Lung (tissue), 12 donors: Measurements from ENCODE around the gene DHRS4L2. TPM values are rescaled to one million over a fixed set of nuclear protein-coding genes. Genes with fewer than 3 reads are reported as not detected.
A peak's percentile ranks its signal among the peaks of the same experiment; 100 is the strongest.

Source experiments
- ATAC-seq: fragments of 200-7000 bp; cut with Tn5 transposase; one replicate; pipeline ENCODE4 v1.9.1; 2020; ENCODE audit warnings: moderate number of reproducible peaks; ENCODE audit not compliant: insufficient read depth, low FRiP score
- DNase-seq, 3 donors: peaks; one replicate each; pipeline ENCODE4 v3.0.0-alpha.2; 2013 to 2017
- H3K27ac ChIP-seq, 2 donors: one replicate each; pipeline ENCODE4 v1.5.1; 2013; ENCODE audit warnings: mild to moderate bottlenecking in 2 of 2, moderate library complexity in 2 of 2, control low read depth in 1 of 2, inconsistent platforms in 1 of 2, low read depth in 1 of 2, low read length in 1 of 2
- H3K27me3 ChIP-seq, 3 donors: one replicate each; pipeline ENCODE4 v1.5.1; 2013; ENCODE audit warnings: low read length in 2 of 3; ENCODE audit not compliant: control insufficient read depth in 3 of 3, insufficient read depth in 3 of 3
- H3K36me3 ChIP-seq, 4 donors: one replicate each; pipeline ENCODE4 v1.5.1; 2013; ENCODE audit warnings: low read length in 4 of 4, mild to moderate bottlenecking in 1 of 4, moderate library complexity in 1 of 4; ENCODE audit not compliant: control insufficient read depth in 4 of 4, insufficient read depth in 4 of 4
- H3K4me1 ChIP-seq, 5 donors: one replicate each; pipeline ENCODE4 v1.5.1; 2013; ENCODE audit warnings: low read length in 5 of 5, mild to moderate bottlenecking in 2 of 5, moderate library complexity in 1 of 5; ENCODE audit not compliant: control insufficient read depth in 5 of 5, insufficient read depth in 5 of 5
- H3K4me3 ChIP-seq: one replicate; pipeline ENCODE4 v1.5.1; 2013; ENCODE audit warnings: mild to moderate bottlenecking, control low read depth, moderate library complexity
- H3K9ac ChIP-seq, 2 donors: one replicate each; pipeline ENCODE4 v1.5.1; 2013; ENCODE audit warnings: low read length in 2 of 2, control low read depth in 1 of 2; ENCODE audit not compliant: insufficient read depth in 1 of 2
- H3K9me3 ChIP-seq, 4 donors: one replicate each; pipeline ENCODE4 v1.5.1; 2013; ENCODE audit warnings: low read length in 3 of 4, mild to moderate bottlenecking in 1 of 4, moderate library complexity in 1 of 4; ENCODE audit not compliant: control insufficient read depth in 4 of 4, insufficient read depth in 3 of 4
- CTCF ChIP-seq: IDR thresholded peaks from 2 replicates; pipeline ENCODE4 v1.5.1; 2012; ENCODE audit warnings: mild to moderate bottlenecking; ENCODE audit errors: control extremely low read depth, extremely low read depth
- WGBS, 2 donors: extraction: QIAGEN DNeasy Blood & Tissue Kit; methylation state at CpG; one replicate each; pipeline ENCODE4 v1.1.7; 2013; 5-methylcytosine and 5-hydroxymethylcytosine counted together
- polyA plus RNA-seq, 2 donors: library from polyadenylated mRNA; stranded (reverse); fragments of 200-250 nt; gene quantifications; one replicate each; pipeline ENCODE4 v1.2.1, GENCODE V29; 2013
- total RNA-seq, 2 donors: library from RNA; depleted of rRNA in 1 of 2; stranded (reverse); fragments of >200 nt in 1 of 2; gene quantifications; one replicate each; pipeline ENCODE4 v1.2.1, GENCODE V29; 2014 to 2021
- donor health status: control.
- donor health status: control.
- donor health status: Bipolar disorder and iron deficiency.
- donor health status: healthy.
- donor health status: DM: yes; HTN: yes; CAD: no.

The DHRS4L2 gene
- total and polyA plus RNA-seq, 4 donors = 17.0 to 44.7 (median 29.8) TPM

- DNase-seq = peak in 1 of 3 donors; percentile 24
- H3K9ac ChIP-seq = peak overlapping the region; percentile 17 to 60
- H3K27me3 ChIP-seq = peaks cover 0 to 6% (median 3%) of the 10 kb centered on the region in 3 donors
- no peak for ATAC-seq
- H3K9me3 ChIP-seq = no peaks in the 10 kb centered on the region
- H3K4me1 ChIP-seq = peaks cover 0 to 18% (median 0%) of the 10 kb centered on the region in 5 donors
- WGBS, 2 donors = 22 to 23% methylated on average over 20 of the region's 20 CpGs
- no peak for TF ChIP-seq CTCF
- no peaks in the 10 kb centered on the region for H3K36me3 ChIP-seq
- H3K4me3 ChIP-seq = peak overlapping the region; percentile 75
- H3K27ac ChIP-seq = peak overlapping the region; percentile 48 to 63
Measured at GRCh38 chr14:24051176-24051788, 62.6 kb downstream of the DHRS4L2 start.

DNA sequence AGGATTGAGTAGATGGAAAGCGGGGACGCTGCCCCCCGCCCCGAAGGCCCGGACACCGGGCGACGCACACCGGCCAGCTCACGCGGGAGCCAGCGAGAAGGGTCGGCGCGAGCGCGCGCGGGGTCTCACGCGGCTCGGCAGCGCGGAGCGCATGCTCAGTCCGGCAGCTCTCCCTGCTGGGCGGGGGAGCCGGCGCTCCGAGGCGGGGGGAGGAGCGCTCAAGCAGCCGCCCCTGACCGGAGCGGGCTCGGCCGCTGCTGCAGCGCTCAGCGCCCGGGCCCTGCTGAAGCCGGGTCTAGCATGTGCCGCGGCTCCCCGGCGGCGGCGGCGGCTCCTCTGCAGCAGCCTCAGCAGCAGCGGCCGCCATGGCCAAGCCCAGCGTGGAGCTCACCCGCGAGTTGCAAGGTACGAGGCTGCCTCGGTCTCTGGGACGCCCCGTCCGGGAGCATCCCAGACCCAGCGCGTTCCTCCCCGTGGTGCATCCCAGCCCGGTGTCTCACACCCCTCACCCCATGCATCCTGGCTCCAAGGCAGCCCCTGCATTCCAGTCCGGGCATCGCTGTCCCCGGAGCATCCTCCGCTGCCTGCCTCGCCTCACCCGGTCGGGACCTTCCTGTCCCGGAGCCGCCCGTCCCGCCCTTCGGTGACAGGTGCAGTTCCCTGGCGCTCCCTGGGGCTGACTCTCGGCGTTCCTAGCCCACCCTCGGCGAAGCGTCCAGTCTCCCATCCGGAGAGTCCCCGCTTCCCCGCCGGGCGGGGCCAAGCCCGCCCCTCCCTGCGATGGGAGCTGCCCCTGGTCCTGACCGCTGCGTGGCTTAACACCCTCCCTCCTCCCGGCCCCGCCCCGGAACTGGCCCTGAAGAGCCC, 63.3 kb downstream of the DHRS4L2 start, which contains the start of gene CARMIL3:
Gene CARMIL3, plus strand, starts transcription at position 221 of the 867 bp plus-strand sequence. Its CDS starts 145 bp downstream, at position 366.
- peak; percentile 68 to 89 (median 77) for DNase-seq

DNA sequence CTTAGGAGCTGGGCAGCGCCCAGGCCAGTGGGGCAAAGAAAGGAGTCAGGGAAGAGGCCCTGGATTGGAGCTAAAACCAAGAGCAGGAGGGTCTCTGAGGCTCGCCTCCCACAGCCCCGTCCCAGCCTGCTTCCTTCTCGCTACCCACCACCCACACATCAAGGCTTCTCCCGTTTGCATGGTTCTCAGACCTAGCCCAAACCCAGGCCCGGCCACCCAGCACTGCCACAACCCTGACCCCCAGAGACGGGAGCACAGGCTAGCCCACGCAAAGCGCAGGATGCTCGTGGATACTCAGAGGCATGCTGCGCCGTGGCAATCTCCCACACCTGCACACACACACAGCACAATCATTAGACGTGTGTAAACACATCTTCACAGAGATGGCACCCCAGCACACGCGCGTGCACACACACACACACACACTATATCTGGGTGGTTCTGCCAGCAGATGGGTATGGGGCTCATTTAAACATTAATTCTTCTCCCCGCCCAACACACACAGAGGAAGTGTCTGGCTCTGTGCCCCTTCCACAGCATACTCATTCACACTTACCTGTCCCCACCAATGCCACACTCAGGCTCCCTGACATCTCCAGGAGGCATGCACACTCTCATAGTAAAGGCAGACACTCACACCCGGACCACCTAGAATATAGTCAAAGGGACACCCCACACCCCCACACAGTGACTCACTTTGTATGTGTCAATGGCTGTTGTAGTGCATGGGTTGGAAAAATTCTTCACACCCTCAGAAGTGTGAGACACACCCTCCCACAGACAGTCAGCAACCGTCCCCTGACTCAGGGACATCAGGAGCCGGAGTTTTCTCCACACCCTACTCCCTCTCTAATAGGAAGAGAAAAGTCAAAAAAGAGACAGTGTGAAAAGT, 64.2 kb downstream of the DHRS4L2 start:
- H3K36me3 ChIP-seq = no peaks in the 10 kb centered on the region
- peaks cover 0 to 18% (median 0%) of the 10 kb centered on the region in 5 donors for H3K4me1 ChIP-seq
- TF ChIP-seq CTCF = no peak
- WGBS, 2 donors = 55 to 64% methylated on average over 20 of the region's 20 CpGs
- H3K9ac ChIP-seq = no peak overlapping the region
- H3K27me3 ChIP-seq = peaks cover 0 to 6% (median 3%) of the 10 kb centered on the region in 3 donors
- DNase-seq (no peak), ATAC-seq (no peak)
- H3K4me3 ChIP-seq = no peak overlapping the region
- no peaks in the 10 kb centered on the region for H3K9me3 ChIP-seq
- no peak overlapping the region for H3K27ac ChIP-seq

More for the DNA sequence above, 63.3 kb downstream of the DHRS4L2 start, which contains the start of gene CARMIL3:
- no peaks in the 10 kb centered on the region for H3K36me3 ChIP-seq
- 1 to 2% methylated on average over 66 to 92 of the region's 92 CpGs for WGBS, 2 donors
- peak within 1 kb of the TSS; percentile 17 to 60 for H3K9ac ChIP-seq
- H3K27ac ChIP-seq = peak within 1 kb of the TSS; percentile 48 to 63
- peaks cover 0 to 6% (median 3%) of the 10 kb centered on the region in 3 donors for H3K27me3 ChIP-seq
- no peaks in the 10 kb centered on the region for H3K9me3 ChIP-seq
- H3K4me1 ChIP-seq = peaks cover 0 to 18% (median 0%) of the 10 kb centered on the region in 5 donors
- TF ChIP-seq CTCF = no peak
- ATAC-seq = peak; percentile 90
- peak within 1 kb of the TSS; percentile 75 for H3K4me3 ChIP-seq
